Body of pancreas (tissue), 4 donors: ENCODE results near the gene COLGALT1.

Source experiments
- POLR2A ChIP-seq, 3 donors: fragments of 450-650 bp; IDR thresholded peaks; one replicate each; pipeline ENCODE4 v1.6.1; 2016; ENCODE audit warnings: antibody characterized with exemption in 3 of 3, mild to moderate bottlenecking in 2 of 3
- TF ChIP-seq, protein P1 (sequence below), 7 experiments: fragments of 450-650 bp in 4 of 7; fragments of 200-600 bp in 3 of 7; sonication (generic) in 3 of 7; IDR thresholded peaks; one replicate each; pipeline ENCODE4 v1.5.1; 2016 to 2019; ENCODE audit warnings: antibody characterized with exemption in 7 of 7

- TF ChIP-seq, protein P1, sequence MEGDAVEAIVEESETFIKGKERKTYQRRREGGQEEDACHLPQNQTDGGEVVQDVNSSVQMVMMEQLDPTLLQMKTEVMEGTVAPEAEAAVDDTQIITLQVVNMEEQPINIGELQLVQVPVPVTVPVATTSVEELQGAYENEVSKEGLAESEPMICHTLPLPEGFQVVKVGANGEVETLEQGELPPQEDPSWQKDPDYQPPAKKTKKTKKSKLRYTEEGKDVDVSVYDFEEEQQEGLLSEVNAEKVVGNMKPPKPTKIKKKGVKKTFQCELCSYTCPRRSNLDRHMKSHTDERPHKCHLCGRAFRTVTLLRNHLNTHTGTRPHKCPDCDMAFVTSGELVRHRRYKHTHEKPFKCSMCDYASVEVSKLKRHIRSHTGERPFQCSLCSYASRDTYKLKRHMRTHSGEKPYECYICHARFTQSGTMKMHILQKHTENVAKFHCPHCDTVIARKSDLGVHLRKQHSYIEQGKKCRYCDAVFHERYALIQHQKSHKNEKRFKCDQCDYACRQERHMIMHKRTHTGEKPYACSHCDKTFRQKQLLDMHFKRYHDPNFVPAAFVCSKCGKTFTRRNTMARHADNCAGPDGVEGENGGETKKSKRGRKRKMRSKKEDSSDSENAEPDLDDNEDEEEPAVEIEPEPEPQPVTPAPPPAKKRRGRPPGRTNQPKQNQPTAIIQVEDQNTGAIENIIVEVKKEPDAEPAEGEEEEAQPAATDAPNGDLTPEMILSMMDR (IDR thresholded peaks at IDR 0.05), result no peak
- TF ChIP-seq POLR2A (IDR thresholded peaks at IDR 0.05), result no peak
These were observed 11.0 kb upstream of the COLGALT1 start for GRCh38 chr19:17544418-17544817.
